K562 (cell line): ENCODE measurements around the gene MAZ. TPM values are rescaled to one million over a fixed set of nuclear protein-coding genes. Genes with fewer than 3 reads are reported as not detected.
"Not testable (repeated sequence)": the region's sequence is repeated elsewhere in the genome, so short reads cannot be mapped to it uniquely, and the experiment has no call there.

ENCODE experiments used
- ATF1 ChIP-seq, 2 experiments: fragments of 450-650 bp in 1 of 2; IDR thresholded peaks; 2 replicates each; pipeline ENCODE4 v1.6.1; 2016; ENCODE audit warnings: missing compliant biosample characterization in 1 of 2, missing genetic modification characterization in 1 of 2
- BACH1 ChIP-seq: fragments of 200-800 bp; sonication (Bioruptor generic); IDR thresholded peaks from 2 replicates; pipeline ENCODE4 v1.6.1; 2016; ENCODE audit warnings: missing genetic modification characterization, missing compliant biosample characterization
- CEBPB ChIP-seq: fragments of 450-650 bp; IDR thresholded peaks from 2 replicates; pipeline ENCODE4 v1.6.1; 2016; ENCODE audit warnings: missing genetic modification characterization, missing compliant biosample characterization
- E2F3 ChIP-seq: fragments of 250-450 bp; sonication (Bioruptor Pico); IDR thresholded peaks from 2 replicates; pipeline ENCODE4 v1.4.0; 2020; ENCODE audit warnings: mild to moderate bottlenecking
- HDAC8 ChIP-seq: fragments of 450-650 bp; IDR thresholded peaks from 2 replicates; pipeline ENCODE4 v1.6.1; 2016; ENCODE audit warnings: mild to moderate bottlenecking, missing genetic modification characterization, moderate library complexity, missing compliant biosample characterization
- HIVEP1 ChIP-seq: fragments of 250-450 bp; sonication (Bioruptor Pico); IDR thresholded peaks from 2 replicates; pipeline ENCODE4 v1.4.0; 2020; ENCODE audit warnings: mild to moderate bottlenecking
- HSF4 ChIP-seq: fragments of 250-450 bp; sonication (Bioruptor Pico); IDR thresholded peaks from 2 replicates; pipeline ENCODE4 v2.1.2; 2022; ENCODE audit warnings: mild to moderate bottlenecking, moderate library complexity, borderline replicate concordance
- KDM1A ChIP-seq, 2 experiments: fragments of 450-650 bp; IDR thresholded peaks; 2 replicates each; pipeline ENCODE4 v1.6.1; 2016; ENCODE audit warnings: mild to moderate bottlenecking in 2 of 2
- L3MBTL2 ChIP-seq: fragments of 450-650 bp; IDR thresholded peaks from 2 replicates; pipeline ENCODE4 v1.6.1; 2016; ENCODE audit warnings: mild to moderate bottlenecking, moderate library complexity
- MEF2D ChIP-seq: conservative IDR thresholded peaks from 2 replicates; pipeline ENCODE4 v1.6.1; 2016; ENCODE audit warnings: low read depth, missing genetic modification characterization, missing compliant biosample characterization
- PTRF ChIP-seq: fragments of 450-650 bp; IDR thresholded peaks from 2 replicates; pipeline ENCODE4 v1.6.1; 2016; ENCODE audit warnings: mild to moderate bottlenecking, missing genetic modification characterization, missing compliant biosample characterization
- PYGO2 ChIP-seq: fragments of 450-650 bp; IDR thresholded peaks from 2 replicates; pipeline ENCODE4 v1.6.1; 2016; ENCODE audit warnings: mild to moderate bottlenecking, missing genetic modification characterization, moderate library complexity, missing compliant biosample characterization
- RCOR1 ChIP-seq, 2 experiments: IDR thresholded peaks; 2 replicates each; pipeline ENCODE4 v1.6.1; 2012; ENCODE audit warnings: low read depth in 2 of 2, low read length in 2 of 2, borderline replicate concordance in 1 of 2, improper control_type of control experiment in 1 of 2
- TCFL5 ChIP-seq: fragments of 250-450 bp; sonication (Bioruptor Pico); conservative IDR thresholded peaks from 2 replicates; pipeline ENCODE4 v1.6.1; 2021; ENCODE audit warnings: mild to moderate bottlenecking, moderate library complexity, matching md5 sums
- ZNF324 ChIP-seq: fragments of 250-450 bp; sonication (Bioruptor Pico); IDR thresholded peaks from 2 replicates; pipeline ENCODE4 v1.4.0; 2020; ENCODE audit warnings: mild to moderate bottlenecking
- ZNF384 ChIP-seq: IDR thresholded peaks from 2 replicates; pipeline ENCODE4 v1.6.1; 2012; ENCODE audit warnings: low read depth, low read length, improper control_type of control experiment
- ZNF583 ChIP-seq: fragments of 250-450 bp; sonication (Bioruptor Pico); IDR thresholded peaks from 2 replicates; pipeline ENCODE4 v1.4.0; 2020
- polyA plus RNA-seq, 8 experiments: library from polyadenylated mRNA; depleted of rRNA in 4 of 8; stranded (reverse) in 5 of 8; unstranded in 3 of 8; fragments of >200 nt; fragmentation: Nextera tagmentation in 2 of 8; fragmentation: Illumina TruSeq in 1 of 8; extraction: Ambion mirVana in 2 of 8; extraction: Trizol in 1 of 8; gene quantifications; 2 replicates each; pipeline versions ENCODE4 v1.2.1 to v1.2.3, GENCODE V29; 2011 to 2014; ENCODE audit warnings: inconsistent platforms in 1 of 8, missing spikeins in 1 of 8
- total RNA-seq, 7 experiments: library from RNA; depleted of rRNA in 6 of 7; stranded (reverse); fragments of >200 nt in 6 of 7; fragmentation: Illumina TruSeq in 2 of 7; extraction: Trizol in 2 of 7; gene quantifications; 2 replicates each; pipeline versions ENCODE4 v1.2.1 to v1.2.3, GENCODE V29; 2011 to 2021; ENCODE audit warnings: low replicate concordance in 1 of 7
- TF ChIP-seq, protein P1 (sequence below): fragments of 450-650 bp; formaldehyde crosslinking; IDR thresholded peaks from 2 replicates; pipeline ENCODE4 v1.4.0; 2020; ENCODE audit warnings: mild to moderate bottlenecking, moderate library complexity
- TF ChIP-seq, protein P2 (sequence below): fragments of 200-800 bp; sonication (Bioruptor generic); IDR thresholded peaks from 2 replicates; pipeline ENCODE4 v1.6.1; 2017; ENCODE audit warnings: missing genetic modification characterization, missing compliant biosample characterization
- TF ChIP-seq, protein P3 (sequence below): fragments of 450-650 bp; IDR thresholded peaks from 2 replicates; pipeline ENCODE4 v1.6.1; 2016
- TF ChIP-seq, protein P4 (sequence below): fragments of 250-450 bp; sonication (Bioruptor Pico); IDR thresholded peaks from 2 replicates; pipeline ENCODE4 v1.8.0; 2022; ENCODE audit warnings: moderate library complexity, mild to moderate bottlenecking, inconsistent platforms
- TF ChIP-seq, protein P5 (sequence below), 3 experiments: fragments of 200-800 bp in 1 of 3; sonication (Bioruptor generic) in 1 of 3; sonication (generic) in 1 of 3; formaldehyde crosslinking in 1 of 3; IDR thresholded peaks; 2 replicates each; pipeline versions ENCODE4 v1.6.1 to v1.8.0; 2016 to 2022; ENCODE audit warnings: mild to moderate bottlenecking in 2 of 3, missing compliant biosample characterization in 2 of 3, missing genetic modification characterization in 2 of 3, missing genetic modification reagents in 1 of 3

MAZ gene
- total and polyA plus RNA-seq, 9 of the 15 experiments (the other 6 are each of a cell fraction or from before 2014, with no cell fraction given): 45.4 to 532 (median 250) TPM

DNA sequence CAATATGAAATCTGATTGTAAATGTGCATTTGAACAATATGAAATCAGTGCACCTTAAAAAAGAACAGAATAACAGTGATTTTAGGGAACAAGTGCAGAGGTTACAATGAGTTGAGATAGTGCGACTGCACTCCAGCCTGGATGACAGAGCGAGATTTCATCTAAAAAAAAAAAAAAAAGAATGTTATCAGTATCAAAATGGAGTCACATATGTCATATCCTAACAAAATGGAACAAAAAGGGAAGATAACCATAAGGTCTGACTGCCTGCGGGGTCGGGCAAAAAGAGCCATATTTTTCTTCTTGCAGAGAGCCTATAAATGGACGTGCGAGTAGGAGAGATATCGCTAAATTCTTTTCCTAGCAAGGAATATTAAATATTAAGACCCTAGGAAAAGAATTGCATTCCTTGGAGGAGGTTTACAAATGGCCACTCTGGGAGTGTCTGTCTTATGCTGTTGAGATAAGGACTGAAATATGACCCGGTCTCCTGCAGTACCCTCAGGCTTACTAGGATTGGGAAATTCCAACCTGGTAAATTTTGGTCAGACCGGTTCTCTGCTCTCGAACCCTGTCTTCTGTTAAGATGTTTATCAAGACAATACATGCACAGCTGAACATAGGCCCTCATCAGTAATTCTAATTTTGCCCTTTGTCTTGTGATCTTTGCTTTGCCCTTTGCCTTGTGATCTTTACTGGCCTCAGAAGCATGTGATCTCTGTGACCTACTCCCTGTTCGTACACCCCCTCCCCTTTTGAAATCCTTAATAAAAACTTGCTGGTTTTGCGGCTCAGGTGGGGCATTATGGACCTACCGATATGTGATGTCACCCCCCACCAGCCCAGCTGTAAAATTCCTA lies 23.0 kb upstream of the MAZ start (continued):
- TF ChIP-seq KDM1A (IDR thresholded peaks at IDR 0.05) (peak; percentile 96 to 97), HDAC8 (tag) (peak; percentile 95), HIVEP1 (CRISPR knock-in tag) (peak; percentile 85; the same call in 1 of the 2 replicates), CEBPB (peak; percentile 77), ZNF324 (CRISPR knock-in tag) (peak; percentile 42; the same call in 1 of the 2 replicates), ZNF583 (CRISPR knock-in tag) (peak; percentile 94), HSF4 (CRISPR knock-in tag) (peak; percentile 60; the same call in 1 of the 2 replicates), PYGO2 (peak; percentile 97), E2F3 (CRISPR knock-in tag) (peak; percentile 77; the same call in 1 of the 2 replicates), TCFL5 (CRISPR knock-in tag) (peak; percentile 83), BACH1 (tag) (peak; percentile 86), PTRF (tag) (peak; percentile 97), RCOR1 (IDR thresholded peaks at IDR 0.05; ENCODE audit: borderline replicate concordance in 1 of 2, low read depth in 2 of 2, low read length in 2 of 2) (peak; percentile 36 to 89; a peak in 3 of 4 replicates), ATF1 (tag; IDR thresholded peaks at IDR 0.05) (peak; percentile 81), ZNF384 (peak; percentile 47; the same call in 1 of the 2 replicates), MEF2D (tag) (peak; percentile 95), L3MBTL2 (peak; percentile 25; the same call in 1 of the 2 replicates)
- TF ChIP-seq, protein P1, sequence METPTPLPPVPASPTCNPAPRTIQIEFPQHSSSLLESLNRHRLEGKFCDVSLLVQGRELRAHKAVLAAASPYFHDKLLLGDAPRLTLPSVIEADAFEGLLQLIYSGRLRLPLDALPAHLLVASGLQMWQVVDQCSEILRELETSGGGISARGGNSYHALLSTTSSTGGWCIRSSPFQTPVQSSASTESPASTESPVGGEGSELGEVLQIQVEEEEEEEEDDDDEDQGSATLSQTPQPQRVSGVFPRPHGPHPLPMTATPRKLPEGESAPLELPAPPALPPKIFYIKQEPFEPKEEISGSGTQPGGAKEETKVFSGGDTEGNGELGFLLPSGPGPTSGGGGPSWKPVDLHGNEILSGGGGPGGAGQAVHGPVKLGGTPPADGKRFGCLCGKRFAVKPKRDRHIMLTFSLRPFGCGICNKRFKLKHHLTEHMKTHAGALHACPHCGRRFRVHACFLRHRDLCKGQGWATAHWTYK (CRISPR knock-in tag): peak; percentile 94
- TF ChIP-seq, protein P2, sequence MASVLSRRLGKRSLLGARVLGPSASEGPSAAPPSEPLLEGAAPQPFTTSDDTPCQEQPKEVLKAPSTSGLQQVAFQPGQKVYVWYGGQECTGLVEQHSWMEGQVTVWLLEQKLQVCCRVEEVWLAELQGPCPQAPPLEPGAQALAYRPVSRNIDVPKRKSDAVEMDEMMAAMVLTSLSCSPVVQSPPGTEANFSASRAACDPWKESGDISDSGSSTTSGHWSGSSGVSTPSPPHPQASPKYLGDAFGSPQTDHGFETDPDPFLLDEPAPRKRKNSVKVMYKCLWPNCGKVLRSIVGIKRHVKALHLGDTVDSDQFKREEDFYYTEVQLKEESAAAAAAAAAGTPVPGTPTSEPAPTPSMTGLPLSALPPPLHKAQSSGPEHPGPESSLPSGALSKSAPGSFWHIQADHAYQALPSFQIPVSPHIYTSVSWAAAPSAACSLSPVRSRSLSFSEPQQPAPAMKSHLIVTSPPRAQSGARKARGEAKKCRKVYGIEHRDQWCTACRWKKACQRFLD (CRISPR knock-in tag): peak; percentile 98
- TF ChIP-seq, protein P3, sequence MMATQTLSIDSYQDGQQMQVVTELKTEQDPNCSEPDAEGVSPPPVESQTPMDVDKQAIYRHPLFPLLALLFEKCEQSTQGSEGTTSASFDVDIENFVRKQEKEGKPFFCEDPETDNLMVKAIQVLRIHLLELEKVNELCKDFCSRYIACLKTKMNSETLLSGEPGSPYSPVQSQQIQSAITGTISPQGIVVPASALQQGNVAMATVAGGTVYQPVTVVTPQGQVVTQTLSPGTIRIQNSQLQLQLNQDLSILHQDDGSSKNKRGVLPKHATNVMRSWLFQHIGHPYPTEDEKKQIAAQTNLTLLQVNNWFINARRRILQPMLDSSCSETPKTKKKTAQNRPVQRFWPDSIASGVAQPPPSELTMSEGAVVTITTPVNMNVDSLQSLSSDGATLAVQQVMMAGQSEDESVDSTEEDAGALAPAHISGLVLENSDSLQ: peak; percentile 54
- TF ChIP-seq ATF1 (CRISPR knock-in tag; IDR thresholded peaks at IDR 0.05): not testable (repeated sequence)
- TF ChIP-seq, protein P4, sequence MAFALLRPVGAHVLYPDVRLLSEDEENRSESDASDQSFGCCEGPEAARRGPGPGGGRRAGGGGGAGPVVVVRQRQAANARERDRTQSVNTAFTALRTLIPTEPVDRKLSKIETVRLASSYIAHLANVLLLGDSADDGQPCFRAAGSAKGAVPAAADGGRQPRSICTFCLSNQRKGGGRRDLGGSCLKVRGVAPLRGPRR (CRISPR knock-in tag): peak; percentile 92
- TF ChIP-seq, protein P5, sequence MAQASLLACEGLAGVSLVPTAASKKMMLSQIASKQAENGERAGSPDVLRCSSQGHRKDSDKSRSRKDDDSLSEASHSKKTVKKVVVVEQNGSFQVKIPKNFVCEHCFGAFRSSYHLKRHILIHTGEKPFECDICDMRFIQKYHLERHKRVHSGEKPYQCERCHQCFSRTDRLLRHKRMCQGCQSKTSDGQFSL (CRISPR knock-in tag; IDR thresholded peaks at IDR 0.05): not testable (repeated sequence)
- TF ChIP-seq, protein P5 (tag; IDR thresholded peaks at IDR 0.05): peak in 1 of 2 experiments; percentile 92; a peak in 2 of 4 replicates
